ENCODE results near the gene COX7A1. TPM values are rescaled to one million over a fixed set of nuclear protein-coding genes. Genes with fewer than 3 reads are reported as not detected.
"Not testable (repeated sequence)": the region's sequence is repeated elsewhere in the genome, so short reads cannot be mapped to it uniquely, and the experiment has no call there.

The COX7A1 gene
- polyA plus RNA-seq, 3 donors = 24.3 to 28.2 (median 26.4) TPM

DNA sequence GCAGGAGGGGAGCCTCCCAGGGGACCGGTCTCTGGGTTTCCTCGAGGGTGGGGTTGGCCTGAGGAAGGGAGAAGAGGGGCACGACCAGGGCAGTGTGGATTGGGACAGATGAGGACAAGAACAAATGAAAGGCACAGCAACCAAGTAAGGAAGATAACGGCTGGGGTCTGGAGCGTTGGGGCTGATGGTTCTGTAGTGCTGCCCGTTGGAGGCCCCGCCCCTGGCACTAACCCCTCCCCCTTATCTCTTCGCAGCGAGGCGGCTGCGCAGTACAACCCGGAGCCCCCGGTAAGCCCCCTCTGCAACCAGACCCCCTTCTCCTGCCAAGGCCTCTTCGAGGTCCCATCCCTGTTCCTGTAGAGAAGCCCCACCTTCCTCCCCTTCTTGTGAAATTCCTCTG is 10.2 kb downstream of the COX7A1 start:
- DNase-seq (ENCODE audit: low read depth in 3 of 3, low spot score in 2 of 3) = no peak

DNA sequence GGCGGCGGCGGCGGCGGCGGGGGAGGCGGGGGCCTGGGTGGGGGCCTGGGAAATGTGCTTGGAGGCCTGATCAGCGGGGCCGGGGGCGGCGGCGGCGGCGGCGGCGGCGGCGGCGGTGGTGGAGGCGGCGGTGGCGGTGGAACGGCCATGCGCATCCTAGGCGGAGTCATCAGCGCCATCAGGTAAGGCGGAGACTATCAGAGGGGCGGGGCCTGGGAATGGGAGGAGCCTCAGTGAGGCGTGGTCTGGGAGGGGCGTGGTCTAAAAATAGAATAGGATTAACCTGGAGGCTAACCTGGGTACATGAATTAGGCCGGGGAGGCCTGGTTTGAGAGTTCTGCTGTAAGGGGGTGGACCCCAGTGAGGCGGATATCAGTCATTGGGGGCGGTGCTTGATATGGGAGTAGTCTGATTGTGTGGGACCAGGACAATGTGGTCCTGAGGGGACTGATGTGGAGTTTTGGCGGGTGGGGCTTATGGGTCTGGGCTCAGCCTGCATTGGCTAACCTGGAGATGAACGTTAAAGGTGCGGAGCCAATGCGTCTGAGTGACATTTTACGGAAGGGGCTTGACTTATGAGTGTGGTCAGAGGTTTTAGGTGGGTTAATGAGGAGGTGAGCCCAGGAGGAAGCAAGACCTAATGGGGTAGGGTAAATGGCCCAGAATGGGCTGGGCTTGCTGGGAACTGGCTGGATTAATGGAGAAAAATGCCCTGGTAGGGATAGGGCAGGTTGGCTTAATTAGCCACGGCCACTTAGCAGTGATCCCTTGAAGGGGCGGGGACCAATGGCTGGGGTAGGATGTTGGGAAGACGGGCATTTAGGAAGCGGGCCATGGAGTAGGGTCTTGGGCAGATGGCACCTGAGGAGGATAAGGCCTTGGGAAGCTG is 11.0 kb downstream of the COX7A1 start:
- peak in 1 of 3 donors; percentile 65 for DNase-seq (ENCODE audit: low read depth in 3 of 3, low spot score in 2 of 3)

DNA sequence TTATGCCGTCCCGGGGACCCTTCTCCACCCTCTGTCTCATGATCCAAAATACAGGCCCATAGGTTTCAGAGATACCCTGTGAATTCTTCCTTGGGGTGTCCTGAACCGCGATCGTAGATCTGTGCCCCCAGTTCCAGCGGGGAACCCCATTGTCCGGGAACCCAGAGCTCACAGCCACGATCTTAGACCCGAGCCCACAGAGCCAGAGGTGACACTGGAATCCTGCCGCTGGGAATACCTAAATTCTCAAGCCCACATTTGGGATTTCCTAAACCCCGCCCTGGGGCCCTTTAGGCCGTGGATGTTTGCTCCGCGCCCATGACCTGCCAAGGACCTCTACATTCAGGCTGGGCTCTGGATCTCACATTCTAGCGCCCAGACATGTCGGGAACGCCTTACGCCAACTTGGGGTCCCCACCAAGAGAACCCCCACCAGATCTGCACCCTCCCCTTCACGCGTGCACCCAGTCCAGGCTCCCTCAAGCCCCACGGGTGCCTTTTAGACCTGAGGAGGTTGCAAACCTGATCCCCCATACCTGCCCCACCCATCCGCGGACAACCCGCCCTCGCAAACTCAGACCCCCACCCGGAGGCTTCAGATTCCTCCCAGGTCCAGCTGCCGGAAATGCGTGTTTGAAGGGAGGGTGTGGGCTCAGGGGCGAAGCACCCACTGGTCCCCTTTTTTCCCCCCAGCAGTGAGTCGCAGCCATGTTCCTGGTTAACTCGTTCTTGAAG is 11.8 kb downstream of the COX7A1 start:
- no peak for DNase-seq (ENCODE audit: low read depth in 3 of 3, low spot score in 2 of 3)

DNA sequence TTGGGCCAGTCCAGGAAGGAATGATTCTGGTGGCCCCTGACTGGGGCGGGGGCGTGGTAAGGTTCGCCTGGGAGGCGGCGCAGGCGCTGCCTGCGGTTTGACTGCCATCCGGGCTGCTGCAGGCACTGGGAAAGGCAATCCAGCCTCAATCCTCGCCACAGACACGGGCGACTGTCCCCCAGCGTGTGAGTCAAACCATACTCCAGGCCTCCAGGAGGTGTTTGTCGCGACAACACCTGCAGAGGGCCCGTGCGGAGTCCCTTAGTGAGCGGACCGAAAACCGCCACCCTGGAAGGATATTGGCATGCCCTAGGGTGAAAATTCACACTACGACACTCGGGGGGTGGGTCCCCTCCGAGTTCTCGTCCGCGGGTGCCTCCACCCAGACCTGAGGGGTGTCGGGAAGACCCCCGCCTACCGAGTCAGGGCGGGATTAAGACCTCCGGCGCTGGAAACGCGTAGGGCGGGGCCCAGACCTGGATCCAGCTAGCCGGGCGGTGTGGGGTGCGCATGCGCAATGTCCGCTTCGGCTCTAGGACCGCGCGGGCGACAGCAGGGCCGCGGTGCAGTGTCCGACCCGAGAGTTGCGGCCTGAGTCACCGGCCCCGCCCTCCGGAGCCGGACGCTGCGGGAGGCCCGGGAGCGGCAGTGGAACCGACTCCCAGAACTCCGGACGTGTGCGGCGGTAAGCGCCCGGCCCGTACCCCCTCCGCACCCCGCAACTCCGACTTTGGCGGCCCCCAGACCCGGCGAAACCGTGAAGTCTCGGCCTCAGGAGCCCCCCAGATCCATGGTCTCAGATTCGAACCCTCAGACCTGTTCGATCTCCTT is 12.6 kb downstream of the COX7A1 start, which contains the start of gene CAPNS1:
Gene CAPNS1, plus strand, starts transcription at position 594 of the 831 bp plus-strand sequence. CDS start 946 bp downstream, outside the sequence.
- peak; percentile 90 to 95 (median 94) for DNase-seq (ENCODE audit: low read depth in 3 of 3, low spot score in 2 of 3)

DNA sequence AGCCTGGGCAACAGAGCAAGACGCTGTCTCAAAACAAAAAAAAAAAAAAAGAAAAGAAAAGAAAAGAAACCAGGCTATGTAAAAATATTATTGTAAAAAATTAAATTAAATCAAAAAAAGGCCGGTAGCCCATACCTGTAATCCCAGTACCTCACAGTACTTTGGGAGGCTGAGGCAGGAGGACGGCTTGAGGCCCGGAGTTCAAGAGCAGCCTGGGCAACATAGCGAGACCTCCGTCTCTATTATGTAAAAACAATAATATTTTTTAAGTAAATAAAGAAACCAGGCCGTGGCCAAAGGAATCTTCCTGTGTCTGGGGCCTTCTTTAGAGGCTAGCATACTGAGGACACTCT is 13.2 kb downstream of the COX7A1 start:
- DNase-seq (ENCODE audit: low read depth in 3 of 3, low spot score in 2 of 3) = no peak

DNA sequence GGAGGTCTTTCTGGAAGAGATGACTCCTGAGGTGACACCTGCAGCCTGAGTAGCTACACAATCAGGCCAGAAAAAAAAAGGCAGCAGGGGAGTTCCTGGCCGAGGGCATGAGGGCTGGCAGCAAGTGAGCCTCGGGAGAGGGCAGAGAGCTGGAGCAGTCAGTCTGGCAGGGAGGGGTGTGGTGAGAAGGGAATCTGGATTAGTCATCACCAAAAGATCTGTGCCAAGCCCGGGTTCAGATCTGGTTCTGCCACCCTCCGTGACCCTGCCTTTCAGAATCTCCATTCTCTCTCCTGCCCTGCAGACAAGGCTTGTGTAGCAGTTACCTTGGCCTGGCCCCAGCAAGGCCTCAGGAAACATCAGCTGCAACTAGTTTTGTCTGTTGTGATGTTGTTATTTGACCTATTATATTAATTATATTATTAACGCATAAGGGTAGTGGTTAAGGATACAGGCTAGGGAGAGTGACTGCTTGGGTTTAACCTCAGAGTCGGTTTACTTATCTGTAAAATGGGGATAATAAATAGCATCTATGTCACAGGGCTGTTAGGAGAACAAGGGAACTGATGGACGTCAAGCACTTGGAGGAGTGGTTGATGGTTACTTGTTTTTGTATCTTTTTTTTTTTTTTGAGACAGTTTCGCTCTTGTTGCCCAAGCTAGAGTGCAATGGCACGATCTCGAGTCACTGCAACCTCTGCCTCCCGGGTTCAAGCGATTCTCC is 15.1 kb downstream of the COX7A1 start:
- no peak for DNase-seq (ENCODE audit: low read depth in 3 of 3, low spot score in 2 of 3)

DNA sequence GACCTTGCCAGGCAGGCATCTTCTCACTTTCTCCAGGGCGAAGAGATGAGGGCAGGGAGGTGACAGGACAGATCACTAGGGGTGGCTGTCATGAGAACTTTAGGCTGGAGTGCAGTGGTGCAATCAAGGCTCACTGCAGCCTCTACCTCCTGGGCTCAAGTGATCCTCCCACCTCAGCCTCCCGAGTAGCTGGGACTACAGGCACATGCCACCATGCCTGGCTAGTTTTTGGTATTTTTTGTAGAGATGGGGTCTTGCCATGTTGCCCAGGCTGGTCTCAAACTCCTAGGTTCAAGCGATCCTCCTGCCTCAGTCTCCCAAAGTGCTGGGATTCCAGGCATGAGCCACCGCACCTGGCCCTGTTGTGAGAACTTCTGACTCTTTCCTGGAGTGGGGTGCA is 17.4 kb downstream of the COX7A1 start:
- not testable (repeated sequence) for DNase-seq (ENCODE audit: low read depth in 3 of 3, low spot score in 2 of 3)

DNA sequence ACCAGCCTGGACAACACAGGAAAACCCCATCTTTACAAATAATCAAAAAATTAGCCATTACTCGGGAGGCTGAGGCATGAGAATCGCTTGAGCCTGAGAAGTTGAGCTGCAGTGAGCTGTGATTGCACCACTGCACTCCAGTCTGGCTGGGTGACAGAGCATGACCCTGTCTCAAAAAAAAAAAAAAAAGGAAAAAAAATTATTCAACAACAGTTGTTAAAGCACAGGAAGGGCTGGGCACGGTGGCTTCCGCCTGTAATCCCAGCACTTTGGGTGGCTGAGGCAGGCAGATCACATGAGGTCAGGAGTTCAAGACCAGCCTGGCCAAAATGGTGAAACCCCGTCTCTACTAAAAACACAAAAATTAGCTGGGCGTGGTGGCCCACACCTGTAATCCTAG is 21.0 kb downstream of the COX7A1 start:
- DNase-seq (ENCODE audit: low read depth in 3 of 3, low spot score in 2 of 3) = not testable (repeated sequence)

DNA sequence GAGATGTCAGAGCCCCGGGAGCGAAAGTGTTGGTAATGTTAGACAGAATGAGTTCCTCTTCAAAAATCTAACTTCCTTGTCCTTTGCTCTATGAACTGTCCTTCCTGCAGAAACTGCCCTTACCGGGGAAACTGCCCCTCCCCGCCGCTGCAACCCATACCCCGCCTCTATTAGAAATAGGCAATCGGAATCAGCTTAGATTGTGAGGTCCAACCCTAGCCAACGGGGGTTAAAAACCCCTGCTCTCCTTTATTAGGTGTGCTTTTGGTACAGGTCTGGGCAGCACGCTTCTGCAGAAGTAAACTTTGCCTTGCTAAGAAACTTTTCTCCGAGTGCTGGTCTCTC is 23.9 kb downstream of the COX7A1 start:
- no peak for DNase-seq (ENCODE audit: low read depth in 3 of 3, low spot score in 2 of 3)

DNA sequence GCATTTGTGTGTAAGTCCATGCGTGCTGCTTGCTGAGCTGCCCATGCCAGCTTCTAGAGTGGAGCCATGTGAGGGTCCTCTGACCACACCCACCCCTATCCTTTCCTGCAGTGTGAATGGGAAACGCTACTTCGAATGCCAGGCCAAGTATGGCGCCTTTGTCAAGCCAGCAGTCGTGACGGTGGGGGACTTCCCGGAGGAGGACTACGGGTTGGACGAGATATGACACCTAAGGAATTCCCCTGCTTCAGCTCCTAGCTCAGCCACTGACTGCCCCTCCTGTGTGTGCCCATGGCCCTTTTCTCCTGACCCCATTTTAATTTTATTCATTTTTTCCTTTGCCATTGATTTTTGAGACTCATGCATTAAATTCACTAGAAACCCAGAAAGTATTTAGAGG is 26.7 kb downstream of the COX7A1 start:
- no peak for DNase-seq (ENCODE audit: low read depth in 3 of 3, low spot score in 2 of 3)

DNA sequence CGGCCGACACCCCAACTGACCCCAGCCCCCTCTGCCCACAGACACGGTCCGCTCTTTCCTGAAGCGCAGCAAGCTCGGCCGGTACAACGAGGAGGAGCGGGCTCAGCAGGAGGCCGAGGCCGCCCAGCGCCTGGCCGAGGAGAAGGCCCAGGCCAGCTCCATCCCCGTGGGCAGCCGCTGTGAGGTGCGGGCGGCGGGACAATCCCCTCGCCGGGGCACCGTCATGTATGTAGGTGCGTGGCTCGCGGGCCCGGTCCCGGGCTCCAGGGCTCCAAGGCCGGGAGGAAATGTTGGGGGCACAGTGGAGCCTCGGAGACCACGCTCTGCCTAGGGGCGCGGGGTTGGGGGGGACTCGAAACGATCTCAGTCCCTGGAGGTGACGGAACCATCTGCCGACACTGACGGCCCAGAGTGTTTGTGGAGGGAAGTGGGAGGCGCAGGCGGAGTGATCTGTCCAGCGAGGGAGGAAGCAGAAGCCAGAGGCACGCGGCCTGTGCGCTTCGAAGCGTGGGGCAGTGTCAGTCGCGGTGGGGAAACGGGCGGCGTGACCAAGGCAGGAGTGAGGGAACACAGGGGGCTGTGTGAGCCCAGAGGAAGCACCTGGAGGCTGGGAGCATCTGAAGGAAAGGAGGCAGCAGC is 30.6 kb downstream of the COX7A1 start:
- no peak for DNase-seq (ENCODE audit: low read depth in 3 of 3, low spot score in 2 of 3)

DNA sequence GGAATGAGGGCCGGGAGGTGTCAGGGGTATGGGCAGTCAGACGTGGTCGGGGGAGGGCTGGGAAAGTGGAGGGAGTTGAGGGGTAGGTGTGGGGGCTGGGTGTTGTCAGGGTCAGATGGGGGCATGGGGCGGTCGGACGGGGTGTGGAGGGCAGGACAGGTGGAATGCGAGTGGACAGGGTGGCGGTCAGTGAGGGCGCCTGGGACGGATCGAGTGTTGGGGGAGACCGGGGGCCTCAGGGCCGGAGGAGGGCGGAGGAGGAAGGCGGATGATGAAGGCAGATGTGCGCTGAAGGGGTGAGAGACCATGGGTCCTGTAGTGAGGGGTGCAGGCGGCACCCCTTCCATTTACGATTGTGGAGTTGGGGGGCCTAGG is 31.3 kb downstream of the COX7A1 start:
- DNase-seq (ENCODE audit: low read depth in 3 of 3, low spot score in 2 of 3) = no peak

DNA sequence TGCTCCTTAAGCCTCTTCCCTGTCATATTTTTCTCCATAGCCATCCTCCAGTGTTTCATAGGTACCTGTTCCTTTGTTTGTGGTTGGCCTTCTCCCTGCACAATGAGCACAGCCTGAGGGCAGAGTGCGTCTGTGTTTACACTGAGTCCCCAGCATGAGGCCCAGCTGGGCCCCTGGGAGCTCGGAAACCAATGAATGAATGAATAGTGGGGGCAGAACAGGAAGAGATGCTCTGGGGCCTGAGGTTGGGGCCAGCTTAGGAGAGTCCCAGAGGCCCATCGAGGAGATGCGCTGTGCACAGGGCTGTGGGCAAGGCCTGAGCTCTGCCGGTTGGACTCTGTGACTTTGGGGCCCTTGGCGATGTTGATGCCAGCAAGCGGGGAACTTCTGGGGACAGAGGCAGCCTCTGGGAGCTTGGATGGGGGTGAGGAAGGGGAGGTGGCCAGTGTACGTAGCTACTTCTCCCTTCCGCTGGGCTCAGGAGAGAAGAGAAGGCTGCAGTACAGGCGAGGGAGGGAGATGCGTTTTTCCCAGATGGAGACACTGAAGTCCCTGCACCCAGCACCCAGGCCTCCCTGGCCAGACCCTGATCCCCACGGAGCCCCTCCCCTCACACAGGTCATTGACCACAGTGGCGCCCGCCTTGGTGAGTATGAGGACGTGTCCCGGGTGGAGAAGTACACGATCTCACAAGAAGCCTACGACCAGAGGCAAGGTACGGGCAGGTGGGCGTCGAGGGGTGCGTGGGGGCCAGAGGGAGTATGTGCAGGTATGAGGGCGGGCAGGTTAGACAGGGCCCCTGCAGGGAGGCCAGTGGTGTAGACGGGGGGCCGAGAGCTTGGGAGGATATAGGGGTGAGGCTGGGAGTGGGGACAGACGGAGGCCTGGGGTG is 31.9 kb downstream of the COX7A1 start:
- no peak for DNase-seq (ENCODE audit: low read depth in 3 of 3, low spot score in 2 of 3)

DNA sequence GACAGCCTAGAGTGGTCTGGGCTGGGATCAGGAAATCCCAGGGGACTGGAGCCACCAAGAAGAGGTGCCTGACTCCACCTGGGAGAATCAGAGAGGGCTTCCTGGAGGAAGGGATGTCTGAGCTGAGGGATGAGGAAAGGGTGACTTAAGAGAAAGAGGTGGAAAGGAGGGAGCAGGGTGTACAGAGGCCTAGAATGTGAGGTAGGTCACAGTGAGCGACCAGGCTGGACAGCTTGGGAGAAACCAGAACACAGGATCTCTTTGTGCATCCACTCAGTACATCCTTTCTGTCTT is 36.0 kb downstream of the COX7A1 start:
- DNase-seq (ENCODE audit: low read depth in 3 of 3, low spot score in 2 of 3) = no peak

DNA sequence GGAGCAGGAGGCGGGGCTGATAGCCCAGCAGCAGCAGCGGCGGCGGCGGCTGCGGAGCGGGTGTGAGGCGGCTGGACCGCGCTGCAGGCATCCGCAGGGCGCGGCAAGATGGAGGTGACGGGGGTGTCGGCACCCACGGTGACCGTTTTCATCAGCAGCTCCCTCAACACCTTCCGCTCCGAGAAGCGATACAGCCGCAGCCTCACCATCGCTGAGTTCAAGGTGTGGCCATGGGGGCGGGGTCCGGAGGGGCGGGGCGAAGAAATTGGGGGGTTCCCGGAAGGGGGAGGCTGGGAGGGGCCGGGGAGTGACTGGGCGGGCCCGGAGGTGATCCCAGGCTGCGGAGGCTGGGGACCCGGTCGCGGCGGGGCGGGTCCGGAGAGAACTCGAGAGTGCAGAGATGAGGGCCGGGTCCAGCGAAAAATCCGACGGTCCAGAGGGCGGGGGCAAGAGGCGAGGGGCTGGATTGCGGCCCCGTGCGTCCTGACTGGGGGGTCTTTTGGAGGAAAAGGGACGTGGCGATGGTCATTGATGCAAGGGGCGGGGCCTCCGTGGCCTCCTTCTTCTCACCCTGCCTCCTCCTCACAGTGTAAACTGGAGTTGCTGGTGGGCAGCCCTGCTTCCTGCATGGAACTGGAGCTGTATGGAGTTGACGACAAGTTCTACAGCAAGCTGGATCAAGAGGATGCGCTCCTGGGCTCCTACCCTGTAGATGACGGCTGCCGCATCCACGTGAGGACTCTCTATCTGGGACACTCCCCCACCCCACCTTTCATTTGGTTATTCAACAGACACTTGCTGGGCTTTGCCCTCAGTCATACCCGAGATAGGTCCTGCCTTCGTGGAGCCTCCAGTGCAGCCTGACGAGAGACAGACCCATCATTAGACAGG is 36.5 kb downstream of the COX7A1 start, which contains the start of gene TBCB:
Gene TBCB, plus strand, starts transcription at position 16 of the 891 bp plus-strand sequence. Its CDS starts 93 bp downstream, at position 109.
- no peak for DNase-seq (ENCODE audit: low read depth in 3 of 3, low spot score in 2 of 3)

DNA sequence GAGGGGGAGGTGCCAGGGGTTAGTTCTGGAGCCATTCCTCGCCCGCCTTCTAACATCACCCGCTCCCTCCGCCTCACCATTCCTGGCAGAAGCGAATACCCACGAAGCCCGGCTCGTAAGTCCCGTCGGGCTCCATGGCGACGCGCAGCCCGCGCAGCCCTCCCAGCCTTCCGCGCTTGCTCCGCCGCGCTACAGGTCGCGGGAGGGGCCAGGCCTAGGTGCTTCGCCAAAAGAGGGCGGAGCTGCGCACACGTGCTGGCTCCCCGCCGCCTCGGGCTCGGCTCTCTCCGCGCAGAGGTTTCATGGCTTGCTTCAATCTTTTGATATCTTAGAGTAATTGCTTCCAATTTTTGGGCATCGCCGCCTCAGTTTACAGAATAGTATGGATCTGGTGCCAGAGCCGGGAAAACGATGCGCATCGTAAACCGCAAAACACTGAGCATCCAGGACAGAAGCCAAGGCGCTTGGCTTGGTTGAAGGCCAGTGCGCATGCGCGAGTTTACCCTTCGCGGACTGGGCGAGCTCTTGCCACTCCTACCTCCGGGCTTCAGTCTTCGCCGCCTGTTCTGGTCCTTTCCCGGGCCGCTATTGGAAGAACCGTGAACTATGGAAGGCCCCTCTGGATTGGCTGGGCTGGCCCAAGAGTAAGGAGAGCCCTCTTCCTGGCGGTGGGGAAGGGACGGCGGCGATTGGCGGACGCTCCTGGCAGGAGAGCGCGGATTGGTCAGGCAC is 37.4 kb downstream of the COX7A1 start, which contains the start of gene POLR2I:
Gene POLR2I, minus strand, starts transcription at position 155 of the 732 bp plus-strand sequence. Its CDS starts 19 bp downstream, at position 136.
- peak; percentile 98 to 100 (median 99) for DNase-seq (ENCODE audit: low read depth in 3 of 3, low spot score in 2 of 3)

Data from right renal cortex interstitium (tissue), 3 donors.